NCI-H510A (cell line): Measurements from ENCODE around the gene TPTE.
"Not testable (repeated sequence)": the region's sequence is repeated elsewhere in the genome, so short reads cannot be mapped to it uniquely, and the experiment has no call there.

Source experiments
- DNase-seq: peaks from one replicate; lab custom pipeline; 2025; lab: John Stamatoyannopoulos, UW

Gene TPTE

GRCh38 chr21:10521091-10521598 is at the start of gene TPTE:
TSS of gene TPTE (plus strand) at chr21:10521583. CDS start at chr21:10538724, 17,141 bp downstream.
- peak; percentile 96 for DNase-seq

GRCh38 chr21:10471999-10472398 is 49.4 kb upstream of the TPTE start:
- DNase-seq: not testable (repeated sequence)

GRCh38 chr21:10477794-10478193 is 43.6 kb upstream of the TPTE start:
- not testable (repeated sequence) for DNase-seq

- not testable (repeated sequence) for DNase-seq
Measured at GRCh38 chr21:10479875-10480274, 41.5 kb upstream of the TPTE start.

GRCh38 chr21:10484864-10485263 is 36.5 kb upstream of the TPTE start:
- DNase-seq: not testable (repeated sequence)

GRCh38 chr21:10490453-10490852 is 30.9 kb upstream of the TPTE start:
- DNase-seq: not testable (repeated sequence)

GRCh38 chr21:10511116-10511515 is 10.3 kb upstream of the TPTE start:
- DNase-seq: no peak

- not testable (repeated sequence) for DNase-seq
Measured at GRCh38 chr21:10516889-10517288, 4.5 kb upstream of the TPTE start.

- not testable (repeated sequence) for DNase-seq
Measured at GRCh38 chr21:10517904-10518303, 3.5 kb upstream of the TPTE start.

GRCh38 chr21:10521835-10522500 is 585 bp downstream of the TPTE start:
- DNase-seq: peak; percentile 7

GRCh38 chr21:10539956-10540355 is 18.6 kb downstream of the TPTE start:
- DNase-seq: no peak

GRCh38 chr21:10544376-10544775 is 23.0 kb downstream of the TPTE start:
- DNase-seq: not testable (repeated sequence)

- not testable (repeated sequence) for DNase-seq
Measured at GRCh38 chr21:10547868-10548267, 26.5 kb downstream of the TPTE start.

GRCh38 chr21:10548331-10548954 is 27.1 kb downstream of the TPTE start:
- DNase-seq: not testable (repeated sequence)

- DNase-seq: not testable (repeated sequence)
Measured at GRCh38 chr21:10570803-10571202, 49.4 kb downstream of the TPTE start.

- DNase-seq: not testable (repeated sequence)
Measured at GRCh38 chr21:10574531-10575310, 53.3 kb downstream of the TPTE start.

- no peak for DNase-seq
Measured at GRCh38 chr21:10575311-10575667, 53.9 kb downstream of the TPTE start.

GRCh38 chr21:10578910-10579309 is 57.5 kb downstream of the TPTE start:
- not testable (repeated sequence) for DNase-seq

- DNase-seq: not testable (repeated sequence)
Measured at GRCh38 chr21:10589115-10589514, 67.7 kb downstream of the TPTE start.

- DNase-seq: not testable (repeated sequence)
Measured at GRCh38 chr21:10607074-10607473, 85.7 kb downstream of the TPTE start.

GRCh38 chr21:10614285-10614684 is 92.9 kb downstream of the TPTE start:
- not testable (repeated sequence) for DNase-seq

- not testable (repeated sequence) for DNase-seq
Measured at GRCh38 chr21:10616061-10616460, 94.7 kb downstream of the TPTE start.

- no peak for DNase-seq
Measured at GRCh38 chr21:10616535-10616934, 95.2 kb downstream of the TPTE start.
